Embryonic facial prominence (tissue), 1 donor: ENCODE results near the gene SECISBP2L.

Source experiments
- DNase-seq: peaks from one replicate; pipeline ENCODE4 v3.0.0-alpha.2; 2016; ENCODE audit errors: extremely low spot score

SECISBP2L gene

DNA sequence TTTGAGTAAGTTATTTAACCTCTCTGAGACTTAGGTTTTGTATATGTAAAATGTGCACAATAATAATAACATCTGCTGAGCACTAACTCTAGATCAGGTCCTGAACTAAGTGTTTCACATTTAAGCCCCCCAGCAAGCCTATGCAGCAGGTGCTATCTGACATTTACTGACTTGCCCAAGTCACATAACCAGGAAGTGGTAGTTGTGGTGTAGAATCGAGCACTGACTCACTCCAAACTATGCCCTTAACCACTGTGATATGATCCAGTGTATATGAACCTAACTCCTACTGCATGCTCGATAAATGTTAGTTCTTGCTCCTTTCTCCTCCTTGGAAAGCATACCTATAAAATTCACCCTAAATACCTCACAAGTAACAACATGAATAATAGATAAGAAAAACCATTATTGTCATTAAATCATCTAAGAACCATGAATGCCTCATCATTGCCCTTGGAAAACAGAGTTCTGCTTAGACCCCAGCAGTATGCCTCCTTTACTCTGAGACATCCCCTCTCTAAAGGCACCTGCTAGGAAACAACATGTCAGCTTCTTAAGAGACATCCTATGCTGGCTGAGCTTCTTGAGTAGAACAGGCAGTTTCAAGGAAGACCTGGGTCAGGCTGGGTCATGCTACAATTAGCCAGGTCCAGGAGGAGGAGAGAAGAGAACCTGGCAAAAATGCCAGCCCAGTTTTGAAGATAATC is 79.5 kb downstream of the SECISBP2L start:
- DNase-seq: no peak

DNA sequence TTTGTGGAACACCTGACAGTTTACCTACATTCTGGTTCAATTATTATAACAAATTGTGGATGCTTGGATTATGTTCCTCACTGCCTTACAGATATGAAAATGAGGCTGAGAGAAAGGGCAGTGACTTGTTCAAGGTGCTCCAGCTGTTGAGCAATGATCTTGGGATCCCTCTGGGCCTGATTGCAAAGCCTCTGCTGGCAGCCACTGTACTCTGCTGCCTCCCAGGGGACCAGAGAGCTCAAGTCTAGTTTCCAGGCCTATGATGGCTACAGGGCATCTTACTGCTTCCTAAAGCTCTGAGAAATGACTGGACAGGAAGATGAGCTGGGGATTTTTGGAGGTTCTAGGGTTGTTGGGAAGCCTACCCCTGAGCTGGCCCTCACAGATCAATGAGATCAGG is 80.3 kb downstream of the SECISBP2L start:
- DNase-seq: no peak

DNA sequence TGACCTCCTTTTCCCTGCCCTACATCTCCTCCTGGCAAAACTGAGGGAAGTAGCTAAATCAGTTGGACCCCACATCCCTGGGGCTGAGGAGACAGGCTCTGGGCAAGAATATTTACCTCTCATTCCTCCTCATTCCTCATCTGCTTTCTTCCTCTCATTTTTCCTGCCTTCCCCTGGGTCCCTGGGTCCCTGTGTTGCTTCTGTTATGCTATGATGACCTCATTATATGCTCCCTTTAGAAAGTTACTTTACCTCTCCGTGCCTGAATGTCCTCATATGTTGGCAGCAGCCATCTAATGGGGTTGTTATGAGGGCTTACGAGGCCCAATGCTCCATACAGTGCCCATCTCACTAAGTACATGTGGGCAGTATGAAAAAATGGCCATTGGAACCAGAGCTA is 81.3 kb downstream of the SECISBP2L start:
- no peak for DNase-seq

DNA sequence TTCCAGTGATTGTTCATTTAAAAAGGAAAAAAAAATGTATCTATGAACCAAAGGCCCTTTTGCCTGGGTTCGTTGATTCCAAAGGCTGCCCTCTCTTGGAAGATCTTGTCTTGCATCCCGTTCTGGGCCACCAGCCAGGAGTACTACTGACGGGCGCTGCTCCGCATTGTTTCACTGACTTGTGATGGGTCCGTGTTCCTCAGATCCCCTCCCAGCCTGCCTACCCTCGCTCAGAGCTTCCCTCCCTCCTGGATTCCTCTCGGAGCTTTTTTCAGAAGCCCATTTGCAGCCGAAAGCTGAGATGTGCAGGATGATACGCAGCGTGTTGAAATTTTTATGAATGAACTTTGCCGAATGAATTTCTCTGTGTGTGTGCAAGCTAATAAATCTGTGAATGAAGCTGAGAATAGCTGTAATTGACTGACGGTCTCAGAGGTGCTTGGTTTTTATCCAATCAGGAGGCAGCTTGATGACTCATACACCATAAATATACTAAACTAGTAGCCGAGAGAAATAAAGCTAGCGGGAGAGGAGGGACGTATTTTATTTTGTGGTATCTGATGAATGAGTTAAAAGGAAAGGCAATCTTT is 82.6 kb downstream of the SECISBP2L start, which contains the start of gene SHC4:
Gene SHC4 (minus strand): TSS at position 396 of the 590 bp plus-strand sequence. CDS start 904 bp downstream, outside the sequence.
- DNase-seq: peak; percentile 65

DNA sequence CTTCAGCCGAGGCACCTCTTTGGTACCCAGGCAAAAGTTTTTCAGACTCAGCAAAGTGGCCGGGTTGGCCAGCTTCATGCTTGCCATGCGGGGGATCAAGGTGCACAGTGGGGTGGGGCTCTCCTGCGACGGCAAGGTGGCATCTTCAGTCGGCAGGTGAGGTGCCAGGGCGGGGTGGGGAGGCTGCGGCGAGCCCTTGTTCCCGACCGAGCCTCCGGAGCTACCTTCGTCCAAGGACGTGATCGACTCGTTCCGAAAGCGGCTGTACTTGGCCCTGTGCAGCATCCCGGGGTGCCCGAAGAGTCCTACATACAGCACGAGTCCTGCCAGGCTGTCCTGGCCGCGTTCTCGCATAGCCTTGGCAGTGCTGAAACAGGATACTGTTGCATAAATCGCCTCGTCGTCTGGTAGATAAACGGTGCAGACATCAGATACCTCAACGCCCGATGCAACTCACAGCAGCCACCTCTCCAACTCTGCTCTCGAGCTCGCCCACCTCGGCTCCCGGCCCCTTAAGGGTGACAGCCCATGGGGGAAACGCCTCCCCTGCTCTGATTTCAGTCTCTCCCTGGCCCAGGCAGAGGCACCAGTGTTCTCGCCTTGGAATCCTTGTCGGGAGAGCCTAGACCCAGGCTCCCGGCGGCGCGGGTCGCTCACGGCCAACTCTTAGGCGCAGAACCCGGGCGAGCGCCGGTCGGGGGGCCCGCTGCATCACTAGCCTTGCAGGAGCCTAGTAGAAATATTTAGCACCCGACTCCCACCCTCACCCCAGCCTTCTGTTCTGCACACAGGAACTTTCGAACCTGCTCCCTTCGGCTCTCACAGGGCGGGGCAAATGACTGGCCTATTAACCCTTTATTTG is 83.4 kb downstream of the SECISBP2L start:
- no peak for DNase-seq

DNA sequence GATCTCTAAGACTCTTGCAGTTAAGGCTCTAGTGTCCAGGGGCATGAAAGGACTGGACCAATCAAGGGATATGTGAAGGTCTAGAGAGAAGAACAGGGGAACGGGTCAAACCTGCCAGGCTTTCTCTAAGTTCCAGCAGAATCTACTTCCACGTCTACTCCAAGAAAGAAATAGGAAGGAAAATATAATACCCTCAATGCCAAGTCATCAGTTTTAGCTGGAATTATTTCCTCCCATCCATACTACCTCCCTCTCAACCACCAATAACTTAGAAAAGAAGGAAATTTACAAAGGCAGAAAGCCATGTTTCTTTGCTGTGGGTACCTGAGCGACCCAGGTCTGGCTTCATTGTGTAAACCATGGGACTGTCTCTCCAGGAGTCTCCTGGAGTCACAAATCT is 90.3 kb downstream of the SECISBP2L start:
- no peak for DNase-seq

DNA sequence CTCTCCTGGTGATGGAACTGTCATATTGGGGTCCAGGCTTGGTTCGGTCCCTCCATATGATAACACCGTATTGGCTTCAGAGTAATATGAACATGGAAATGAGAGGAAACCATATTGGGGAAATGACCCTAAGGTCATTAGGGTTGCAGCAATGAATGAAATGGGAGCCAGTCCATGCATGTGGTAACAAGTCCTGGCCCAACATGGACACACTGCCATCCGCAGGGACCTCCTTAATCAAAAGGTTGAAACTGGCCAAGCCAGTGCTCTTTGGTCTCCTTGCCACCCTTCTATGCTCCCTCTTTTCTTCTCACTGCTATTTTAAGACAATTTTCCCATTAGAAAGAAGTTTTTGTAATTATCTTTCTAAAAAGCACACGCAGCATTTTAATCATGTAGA is 90.9 kb downstream of the SECISBP2L start:
- DNase-seq: no peak

DNA sequence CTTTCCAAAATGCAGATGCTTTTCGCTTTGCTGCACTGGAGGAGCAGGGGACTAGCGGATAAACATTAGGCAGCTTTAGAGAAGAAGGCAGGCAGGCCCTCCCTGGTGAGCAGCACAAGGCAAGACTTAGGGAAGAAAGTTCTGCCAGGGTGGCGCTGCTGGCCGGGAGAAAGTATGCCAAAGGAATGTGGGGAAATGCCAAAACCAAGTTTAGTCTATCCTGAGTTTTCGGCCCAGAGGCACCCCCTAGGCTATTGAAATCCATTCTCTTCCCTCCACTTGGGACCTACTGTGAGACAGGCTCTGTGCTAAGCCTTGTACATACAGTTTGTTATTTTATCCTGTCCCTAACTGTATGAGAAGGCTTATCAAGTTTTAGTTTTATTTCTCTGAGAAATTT is 91.7 kb downstream of the SECISBP2L start:
- no peak for DNase-seq

DNA sequence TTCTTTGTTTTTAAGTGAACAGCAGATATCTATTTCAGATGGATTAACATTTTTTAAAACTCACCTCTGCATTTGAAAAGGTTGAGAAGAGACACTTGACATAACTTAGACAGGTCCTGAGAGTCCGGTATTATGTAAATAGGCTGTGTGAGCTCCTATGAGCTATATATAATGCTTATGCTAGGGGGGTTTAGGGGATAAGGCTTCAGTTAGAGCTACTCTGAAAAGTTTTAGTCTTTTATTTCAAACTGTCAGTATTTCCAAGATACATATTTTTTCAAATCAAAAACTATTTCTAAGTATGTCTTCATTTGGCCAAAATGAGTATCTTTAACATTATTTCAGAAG is 99.4 kb downstream of the SECISBP2L start:
- no peak for DNase-seq

DNA sequence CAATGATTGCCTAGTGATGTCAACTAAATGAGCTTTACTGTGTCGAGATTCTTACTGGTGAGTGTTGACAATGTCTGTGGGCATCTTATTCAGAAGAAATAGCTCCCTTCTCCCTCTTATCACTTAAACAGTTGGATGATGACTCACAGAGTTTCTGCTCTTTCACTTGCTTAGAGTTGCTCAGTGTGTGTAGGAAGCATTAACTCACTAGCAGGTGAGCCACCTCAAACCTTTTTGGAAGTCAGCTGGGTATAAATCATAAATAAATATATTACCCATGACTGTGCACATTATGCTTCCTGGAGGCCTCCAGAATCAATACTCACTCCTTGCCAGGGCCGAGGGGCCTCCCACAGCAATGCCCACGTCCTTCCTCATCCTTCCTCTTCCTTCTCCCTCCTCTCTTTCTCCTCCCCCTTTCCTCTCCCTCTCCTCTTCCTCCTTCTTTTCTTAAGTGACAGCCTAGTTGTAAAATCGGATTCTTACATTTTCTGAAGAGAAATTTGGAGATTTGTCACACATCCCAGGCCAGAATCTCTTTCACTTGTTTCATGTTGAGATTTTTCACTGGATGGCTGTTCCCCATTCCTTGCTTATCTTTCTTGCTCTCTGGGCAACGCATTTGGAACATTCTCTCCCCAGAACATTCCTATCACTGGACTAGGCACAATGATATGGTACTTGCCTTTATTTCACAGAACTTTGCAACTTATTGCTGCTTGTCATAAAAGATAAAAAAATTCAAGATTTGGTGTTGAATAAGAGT is 100.0 kb downstream of the SECISBP2L start:
- DNase-seq: no peak

DNA sequence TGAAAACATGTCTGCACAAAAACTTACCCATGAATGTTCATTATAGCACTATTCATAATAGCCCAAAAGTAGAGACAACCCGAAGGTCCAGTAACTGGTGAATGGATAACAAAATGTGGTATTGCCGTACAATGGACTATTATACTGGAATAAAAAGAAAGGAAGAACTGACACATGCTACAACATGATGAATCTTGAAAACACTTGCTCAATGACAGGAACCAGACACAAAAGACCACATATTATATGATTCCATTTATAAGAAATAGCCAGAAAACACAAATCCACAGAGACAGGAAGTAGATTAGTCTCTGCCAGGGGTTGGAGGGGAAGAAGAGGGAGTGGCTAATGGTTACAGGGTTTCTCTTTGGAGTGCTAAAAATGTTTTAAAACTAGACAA is 100.9 kb downstream of the SECISBP2L start:
- no peak for DNase-seq

DNA sequence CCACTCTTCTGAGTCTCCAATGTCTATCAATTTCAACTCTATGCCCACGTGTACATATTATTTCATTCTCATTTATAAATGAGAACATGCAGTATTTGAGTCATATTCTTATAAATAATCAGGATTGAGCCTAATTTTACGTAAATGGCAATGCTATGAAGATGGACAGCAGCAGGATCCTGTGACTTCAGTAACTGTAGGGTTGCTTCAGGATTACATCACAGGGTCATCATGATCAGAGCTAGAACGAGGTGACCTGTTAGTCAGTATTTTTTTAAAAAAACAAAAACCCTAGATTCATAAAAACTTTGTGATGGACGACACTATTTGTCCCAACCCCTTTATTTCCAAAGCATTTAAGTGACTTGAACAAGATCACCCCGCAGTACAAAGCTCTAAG is 104.3 kb downstream of the SECISBP2L start:
- DNase-seq: no peak

DNA sequence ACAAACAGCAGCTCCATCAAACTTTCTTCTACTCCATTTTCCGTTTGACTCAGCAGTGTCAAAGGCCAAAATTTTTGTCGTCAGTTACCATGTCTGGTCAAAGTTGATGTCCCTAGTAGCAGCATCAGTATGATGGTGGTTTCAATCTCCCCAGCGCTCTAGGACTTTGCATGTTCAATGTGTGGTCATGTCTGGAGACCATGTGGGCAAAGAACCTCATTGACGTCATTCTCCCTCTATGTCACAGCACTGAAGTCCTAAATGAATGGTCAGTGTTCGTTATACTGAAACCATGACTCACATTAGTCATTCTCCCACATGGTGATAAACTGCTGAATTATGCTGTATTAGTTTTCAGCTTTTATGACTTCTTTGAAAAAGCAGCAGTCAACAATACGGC is 105.7 kb downstream of the SECISBP2L start:
- no peak for DNase-seq

DNA sequence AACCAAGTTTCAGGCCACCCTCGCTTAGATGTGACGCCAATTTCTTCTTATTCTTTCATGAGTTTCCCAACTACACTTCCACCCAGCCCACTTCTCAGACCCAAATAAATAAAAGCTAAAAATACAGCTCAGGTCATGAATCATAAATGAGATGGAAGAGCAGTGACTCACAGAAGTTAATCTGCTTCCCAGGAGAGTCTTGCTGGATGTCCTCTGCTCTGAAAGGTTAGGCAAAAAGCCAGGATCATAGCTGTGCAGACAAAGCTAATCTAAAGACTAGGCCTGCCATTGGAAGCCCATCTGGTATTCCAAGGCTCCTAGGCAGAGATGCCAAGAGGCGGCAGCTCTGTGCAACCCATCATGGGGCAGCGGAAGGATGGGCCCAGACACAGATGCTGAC is 106.6 kb downstream of the SECISBP2L start:
- DNase-seq: no peak
